HepG2 (cell line): ENCODE measurements around the gene MAP2K5. TPM values are rescaled to one million over a fixed set of nuclear protein-coding genes. Genes with fewer than 3 reads are reported as not detected.

Experiments used
- ATAC-seq: fragments of 200-7000 bp; cut with Tn5 transposase; 3 replicates; pipeline ENCODE4 v1.9.1; 2020; ENCODE audit warnings: mild to moderate bottlenecking, moderate library complexity
- BruUV-seq: library from RNA; stranded (reverse); fragments of 400-500 nt; replicated peaks from 2 replicates; lab custom pipeline; 2021; lab: Mats Ljungman, UMichigan
- CTCF ChIA-PET: fragments of 300-600 bp; formaldehyde crosslinking; extraction: SDS; loops from one replicate; lab custom pipeline; 2021; ENCODE audit warnings: low total read pairs, inconsistent platforms, low intra/inter-chr PET ratio; lab: Yijun Ruan, JAX
- POLR2A ChIA-PET: fragments of 350-600 bp; sonication (Branson Sonifier 250); formaldehyde crosslinking; loops from one replicate; lab custom pipeline; 2020; ENCODE audit warnings: antibody characterized with exemption, inconsistent platforms; lab: Yijun Ruan, JAX
- DNase-seq: peaks from one replicate; pipeline ENCODE4 v3.0.0-alpha.2; 2015; ENCODE audit warnings: low spot score
- FAIRE-seq: peaks from 3 replicates; lab custom pipeline; 2011; peaks lifted over from hg19 to GRCh38; lab: Jason Lieb, UNC
- H2AFZ ChIP-seq: one replicate; pipeline ENCODE4 v1.6.1; 2011; ENCODE audit warnings: low read length, inconsistent platforms
- H3K27ac ChIP-seq: fragments of 300-600 bp; 3 replicates; pipeline ENCODE4 v1.8.0; 2011; ENCODE audit warnings: mixed run types, mild to moderate bottlenecking, mixed read lengths, low read length, inconsistent platforms; ENCODE audit not compliant: insufficient read depth; ENCODE audit errors: extremely low read length
- H3K27me3 ChIP-seq, 2 experiments: fragments of 200-600 bp in 1 of 2; 2 replicates in 1 of 2; 3 replicates in 1 of 2; pipeline versions ENCODE4 v1.6.0 to v1.8.0; 2011; ENCODE audit warnings: low read length in 2 of 2, mild to moderate bottlenecking in 2 of 2, moderate library complexity in 2 of 2, inconsistent platforms in 1 of 2; ENCODE audit not compliant: insufficient read depth in 2 of 2, control insufficient read depth in 1 of 2
- H3K36me3 ChIP-seq, 2 experiments: fragments of 200-600 bp in 1 of 2; replicated peaks in 1 of 2; 2 replicates in 1 of 2; 3 replicates in 1 of 2; pipeline versions ENCODE4 v1.5.1 to v1.8.0; 2011; ENCODE audit warnings: low read length in 2 of 2, inconsistent platforms in 1 of 2; ENCODE audit not compliant: insufficient read depth in 2 of 2, control insufficient read depth in 1 of 2
- H3K4me1 ChIP-seq: 2 replicates; pipeline ENCODE4 v1.5.1; 2012; ENCODE audit warnings: low read length, inconsistent platforms; ENCODE audit not compliant: insufficient read depth
- H3K4me2 ChIP-seq: 2 replicates; pipeline ENCODE4 v1.6.0; 2011; ENCODE audit warnings: low read depth, low read length, inconsistent platforms
- H3K4me3 ChIP-seq, 3 experiments: fragments of 200-600 bp in 1 of 3; sonication (generic), shearing (Covaris generic) in 1 of 3; replicated peaks in 1 of 3; 2 replicates each; pipeline ENCODE4 v1.5.1; 2011 to 2016; ENCODE audit warnings: low read length in 3 of 3, inconsistent platforms in 2 of 3, low read depth in 2 of 3, mild to moderate bottlenecking in 2 of 3, control low read depth in 1 of 3, mixed read lengths in 1 of 3; ENCODE audit not compliant: insufficient read depth in 1 of 3
- H3K79me2 ChIP-seq: one replicate; pipeline ENCODE4 v1.6.1; 2011; ENCODE audit warnings: low read length, inconsistent platforms; ENCODE audit not compliant: insufficient read depth
- H3K9ac ChIP-seq: 2 replicates; pipeline ENCODE4 v1.6.0; 2011; ENCODE audit warnings: mild to moderate bottlenecking, low read depth, low read length, inconsistent platforms; ENCODE audit not compliant: insufficient read depth
- H3K9me3 ChIP-seq: 2 replicates; pipeline ENCODE4 v1.5.1; 2012; ENCODE audit warnings: mild to moderate bottlenecking, low read length
- H4K20me1 ChIP-seq: 2 replicates; pipeline ENCODE4 v1.6.0; 2011; ENCODE audit warnings: inconsistent platforms, mild to moderate bottlenecking, low read length, moderate library complexity; ENCODE audit not compliant: insufficient read depth
- BCL6 ChIP-seq: IDR thresholded peaks from 2 replicates; pipeline ENCODE4 v1.6.1; 2016; ENCODE audit warnings: missing genetic modification reagents, missing compliant biosample characterization
- ZNF20 ChIP-seq: sonication (generic); formaldehyde crosslinking; IDR thresholded peaks from 2 replicates; pipeline ENCODE4 v1.4.0; 2020; ENCODE audit warnings: mild to moderate bottlenecking, moderate library complexity, missing genetic modification reagents
- ZNF33B ChIP-seq: sonication (generic); formaldehyde crosslinking; IDR thresholded peaks from 2 replicates; pipeline ENCODE4 v1.5.1; 2020; ENCODE audit warnings: mild to moderate bottlenecking, missing genetic modification reagents
- ZNF501 ChIP-seq: sonication (generic); formaldehyde crosslinking; IDR thresholded peaks from 2 replicates; pipeline ENCODE4 v1.5.1; 2020; ENCODE audit warnings: mild to moderate bottlenecking, moderate library complexity, missing genetic modification reagents
- ZNF569 ChIP-seq: sonication (generic); formaldehyde crosslinking; IDR thresholded peaks from 2 replicates; pipeline ENCODE4 v1.5.0; 2020; ENCODE audit warnings: mild to moderate bottlenecking, missing genetic modification reagents, moderate library complexity, borderline replicate concordance
- ZNF605 ChIP-seq: sonication (generic); formaldehyde crosslinking; IDR thresholded peaks from 2 replicates; pipeline ENCODE4 v1.8.0; 2022; ENCODE audit warnings: mild to moderate bottlenecking, missing genetic modification reagents
- ZNF674 ChIP-seq: sonication (generic); formaldehyde crosslinking; IDR thresholded peaks from 2 replicates; pipeline ENCODE4 v1.5.0; 2020; ENCODE audit warnings: low read depth, mild to moderate bottlenecking, missing genetic modification reagents
- ZNF747 ChIP-seq: sonication (generic); formaldehyde crosslinking; IDR thresholded peaks from 2 replicates; pipeline ENCODE4 v1.8.1; 2023; ENCODE audit warnings: missing genetic modification reagents, mild to moderate bottlenecking, borderline replicate concordance
- ZNF772 ChIP-seq: sonication (generic); formaldehyde crosslinking; IDR thresholded peaks from 2 replicates; pipeline ENCODE4 v1.5.0; 2020; ENCODE audit warnings: mild to moderate bottlenecking, missing genetic modification reagents
- ZNF878 ChIP-seq: sonication (generic); formaldehyde crosslinking; IDR thresholded peaks from 2 replicates; pipeline ENCODE4 v1.8.1; 2023; ENCODE audit warnings: mild to moderate bottlenecking, missing genetic modification reagents, moderate library complexity
- WGBS: methylation state at CpG from one replicate; pipeline ENCODE4 v1.1.6; 2017; ENCODE audit warnings: low lambda C conversion rate; 5-methylcytosine and 5-hydroxymethylcytosine counted together
- in situ Hi-C: cut with HindIII; loops from 2 replicates; pipeline ENCODE4 v1.10.0; 2017; ENCODE audit warnings: low pct_unique_long_range_greater_than_20kb; ENCODE audit not compliant: extremely low pct_ligation_motif_present
- intact Hi-C: fragments of 100-400 bp; cut with micrococcal nuclease; formaldehyde crosslinking; loops from one replicate; pipeline ENCODE4 v1.10.0; 2022; ENCODE audit not compliant: unreplicated experiment
- polyA plus RNA-seq, 8 experiments: library from polyadenylated mRNA; depleted of rRNA in 3 of 8; stranded (reverse) in 7 of 8; unstranded in 1 of 8; fragments of >200 nt; fragmentation: Illumina TruSeq in 4 of 8; extraction: Trizol in 4 of 8; gene quantifications; 2 replicates each; pipeline versions ENCODE4 v1.2.1 to v1.2.3, GENCODE V29; 2011 to 2016; ENCODE audit warnings: low read depth in 4 of 8, missing spikeins in 1 of 8, mixed read lengths in 1 of 8; ENCODE audit not compliant: insufficient read depth in 1 of 8
- total RNA-seq, 5 experiments: library from RNA; depleted of rRNA; stranded (reverse); fragments of >200 nt; fragmentation: Illumina TruSeq; extraction: Trizol; gene quantifications; 2 replicates each; pipeline ENCODE4 v1.2.3, GENCODE V29; 2016; ENCODE audit warnings: low read depth in 1 of 5
- TF ChIP-seq, protein P1 (sequence below): sonication (generic); formaldehyde crosslinking; IDR thresholded peaks from 2 replicates; pipeline ENCODE4 v1.8.0; 2022; ENCODE audit warnings: mild to moderate bottlenecking, missing genetic modification reagents, moderate library complexity
- TF ChIP-seq, protein P2 (sequence below): sonication (generic); formaldehyde crosslinking; IDR thresholded peaks from 2 replicates; pipeline ENCODE4 v1.4.0; 2020; ENCODE audit warnings: missing genetic modification reagents, mild to moderate bottlenecking, borderline replicate concordance
- TF ChIP-seq, protein P3 (sequence below): IDR thresholded peaks from 2 replicates; pipeline ENCODE4 v1.6.1; 2016; ENCODE audit warnings: low read depth, borderline replicate concordance
- TF ChIP-seq, protein P4 (sequence below), 2 experiments: sonication (generic) in 1 of 2; formaldehyde crosslinking in 1 of 2; IDR thresholded peaks; 2 replicates each; pipeline versions ENCODE4 v1.5.1 to v1.6.1; 2011 to 2020; ENCODE audit warnings: borderline replicate concordance in 1 of 2, low read depth in 1 of 2, low read length in 1 of 2, mild to moderate bottlenecking in 1 of 2, missing genetic modification reagents in 1 of 2, moderate library complexity in 1 of 2

Gene MAP2K5
- total and polyA plus RNA-seq, 2 of the 13 experiments (the other 11 are each of a cell fraction or from before 2014, with no cell fraction given) = 4.0 to 4.3 TPM

DNA sequence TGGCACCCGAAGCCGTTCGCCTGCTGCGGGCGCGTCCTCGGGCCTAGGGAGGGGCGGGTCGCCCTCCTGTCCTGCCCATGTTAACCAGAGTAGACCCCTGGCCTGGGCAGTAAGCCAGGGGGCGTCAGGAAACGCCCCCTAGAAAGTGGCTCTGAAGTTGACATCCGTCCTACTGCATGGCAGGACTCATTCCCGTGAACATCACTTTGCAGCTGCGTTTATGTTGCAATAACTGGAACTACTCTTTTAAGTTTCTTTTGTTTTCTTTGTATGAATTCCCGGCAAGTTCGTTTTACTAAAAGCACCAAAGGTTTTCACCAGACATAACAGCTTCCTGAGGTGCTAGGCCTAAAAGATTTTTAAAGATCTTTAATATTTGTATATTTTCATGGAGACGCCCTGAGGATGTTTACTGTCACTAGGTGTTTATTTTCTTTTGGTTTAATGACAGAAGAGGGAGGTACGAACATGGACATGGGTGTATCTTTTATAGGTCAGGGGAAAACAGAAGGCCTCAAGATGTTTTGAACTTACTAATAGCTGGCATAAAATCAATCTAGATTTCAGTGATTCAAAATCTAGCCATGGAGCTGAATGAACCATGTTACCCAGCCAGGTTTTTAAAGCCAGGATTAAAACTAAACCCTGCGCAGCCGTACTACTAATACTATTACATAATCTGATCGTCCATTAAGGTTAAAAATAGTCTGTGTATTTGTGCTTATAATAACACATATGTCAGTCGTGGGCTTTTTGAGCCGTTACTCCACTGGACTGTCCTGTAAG lies 20.5 kb upstream of the MAP2K5 start:
- TSS peak; percentile 68 for BruUV-seq
- CTCF ChIA-PET = no interaction called here
- H4K20me1 ChIP-seq = no peaks in the 10 kb centered on the region; the same call in 1 of the 2 replicates
- H3K9me3 ChIP-seq = no peaks in the 10 kb centered on the region
- intact Hi-C loops = no loop called here
- peaks cover 35% of the 10 kb centered on the region for H3K4me1 ChIP-seq
- no peak overlapping the region for H2AFZ ChIP-seq
- H3K27me3 ChIP-seq = no peaks in the 10 kb centered on the region
- WGBS = under 1% methylated on average over 23 of the region's 23 CpGs
- peaks cover 34% of the 10 kb centered on the region for H3K79me2 ChIP-seq
- FAIRE-seq (no peak), DNase-seq (no peak), ATAC-seq (peak; percentile 61)
- peak overlapping the region; percentile 99 for H3K27ac ChIP-seq
- H3K4me3 ChIP-seq = peak overlapping the region; percentile 75 to 89 (median 83)
- peak overlapping the region; percentile 97 for H3K9ac ChIP-seq
- no peaks in the 10 kb centered on the region for H3K36me3 ChIP-seq
- peak overlapping the region; percentile 93 for H3K4me2 ChIP-seq
- in situ Hi-C loops = no loop called here
- POLR2A ChIA-PET = interaction anchor here (0.6 to 2.8 kb wide), 4 partner anchors 16 to 457 kb away, joined by 3 to 31 read pairs (median 4); partner anchors contain the start of genes MAP2K5 and SMAD3
- TF ChIP-seq, protein P1, sequence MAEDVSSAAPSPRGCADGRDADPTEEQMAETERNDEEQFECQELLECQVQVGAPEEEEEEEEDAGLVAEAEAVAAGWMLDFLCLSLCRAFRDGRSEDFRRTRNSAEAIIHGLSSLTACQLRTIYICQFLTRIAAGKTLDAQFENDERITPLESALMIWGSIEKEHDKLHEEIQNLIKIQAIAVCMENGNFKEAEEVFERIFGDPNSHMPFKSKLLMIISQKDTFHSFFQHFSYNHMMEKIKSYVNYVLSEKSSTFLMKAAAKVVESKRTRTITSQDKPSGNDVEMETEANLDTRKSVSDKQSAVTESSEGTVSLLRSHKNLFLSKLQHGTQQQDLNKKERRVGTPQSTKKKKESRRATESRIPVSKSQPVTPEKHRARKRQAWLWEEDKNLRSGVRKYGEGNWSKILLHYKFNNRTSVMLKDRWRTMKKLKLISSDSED (CRISPR knock-in tag) = no peak
- TF ChIP-seq ZNF33B (CRISPR knock-in tag) (0 out of 2 replicates have a peak, but pooled peaks have one; percentile 25), BCL6 (CRISPR knock-in tag) (0 out of 2 replicates have a peak, but pooled peaks have one; percentile 3), ZNF501 (CRISPR knock-in tag) (peak; percentile 10; the same call in 1 of the 2 replicates), ZNF20 (CRISPR knock-in tag) (0 out of 2 replicates have a peak, but pooled peaks have one; percentile 52), ZNF747 (CRISPR knock-in tag) (peak; percentile 65; the same call in 1 of the 2 replicates), ZNF674 (CRISPR knock-in tag) (0 out of 2 replicates have a peak, but pooled peaks have one; percentile 40), ZNF772 (CRISPR knock-in tag) (no peak), ZNF569 (CRISPR knock-in tag) (0 out of 2 replicates have a peak, but pooled peaks have one; percentile 9), ZNF605 (CRISPR knock-in tag) (0 out of 2 replicates have a peak, but pooled peaks have one; percentile 1), ZNF878 (CRISPR knock-in tag) (0 out of 2 replicates have a peak, but pooled peaks have one; percentile 9)
- TF ChIP-seq, protein P2, sequence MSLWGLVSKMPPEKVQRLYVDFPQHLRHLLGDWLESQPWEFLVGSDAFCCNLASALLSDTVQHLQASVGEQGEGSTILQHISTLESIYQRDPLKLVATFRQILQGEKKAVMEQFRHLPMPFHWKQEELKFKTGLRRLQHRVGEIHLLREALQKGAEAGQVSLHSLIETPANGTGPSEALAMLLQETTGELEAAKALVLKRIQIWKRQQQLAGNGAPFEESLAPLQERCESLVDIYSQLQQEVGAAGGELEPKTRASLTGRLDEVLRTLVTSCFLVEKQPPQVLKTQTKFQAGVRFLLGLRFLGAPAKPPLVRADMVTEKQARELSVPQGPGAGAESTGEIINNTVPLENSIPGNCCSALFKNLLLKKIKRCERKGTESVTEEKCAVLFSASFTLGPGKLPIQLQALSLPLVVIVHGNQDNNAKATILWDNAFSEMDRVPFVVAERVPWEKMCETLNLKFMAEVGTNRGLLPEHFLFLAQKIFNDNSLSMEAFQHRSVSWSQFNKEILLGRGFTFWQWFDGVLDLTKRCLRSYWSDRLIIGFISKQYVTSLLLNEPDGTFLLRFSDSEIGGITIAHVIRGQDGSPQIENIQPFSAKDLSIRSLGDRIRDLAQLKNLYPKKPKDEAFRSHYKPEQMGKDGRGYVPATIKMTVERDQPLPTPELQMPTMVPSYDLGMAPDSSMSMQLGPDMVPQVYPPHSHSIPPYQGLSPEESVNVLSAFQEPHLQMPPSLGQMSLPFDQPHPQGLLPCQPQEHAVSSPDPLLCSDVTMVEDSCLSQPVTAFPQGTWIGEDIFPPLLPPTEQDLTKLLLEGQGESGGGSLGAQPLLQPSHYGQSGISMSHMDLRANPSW (CRISPR knock-in tag) = peak; percentile 1; the same call in 1 of the 2 replicates
- TF ChIP-seq, protein P3, sequence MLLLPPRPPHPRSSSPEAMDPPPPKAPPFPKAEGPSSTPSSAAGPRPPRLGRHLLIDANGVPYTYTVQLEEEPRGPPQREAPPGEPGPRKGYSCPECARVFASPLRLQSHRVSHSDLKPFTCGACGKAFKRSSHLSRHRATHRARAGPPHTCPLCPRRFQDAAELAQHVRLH = peak; percentile 2; the same call in 1 of the 2 replicates
- TF ChIP-seq, protein P4, sequence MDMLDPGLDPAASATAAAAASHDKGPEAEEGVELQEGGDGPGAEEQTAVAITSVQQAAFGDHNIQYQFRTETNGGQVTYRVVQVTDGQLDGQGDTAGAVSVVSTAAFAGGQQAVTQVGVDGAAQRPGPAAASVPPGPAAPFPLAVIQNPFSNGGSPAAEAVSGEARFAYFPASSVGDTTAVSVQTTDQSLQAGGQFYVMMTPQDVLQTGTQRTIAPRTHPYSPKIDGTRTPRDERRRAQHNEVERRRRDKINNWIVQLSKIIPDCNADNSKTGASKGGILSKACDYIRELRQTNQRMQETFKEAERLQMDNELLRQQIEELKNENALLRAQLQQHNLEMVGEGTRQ (IDR thresholded peaks at IDR 0.05; ENCODE audit: low read depth, low read length) = no peak
- TF ChIP-seq, protein P4 (CRISPR knock-in tag; IDR thresholded peaks at IDR 0.05; ENCODE audit: borderline replicate concordance) = 0 out of 2 replicates have a peak, but pooled peaks have one; percentile 38
